MCF 10A (cell line): Measurements from ENCODE around the gene MRPL58. TPM values are rescaled to one million over a fixed set of nuclear protein-coding genes. Genes with fewer than 3 reads are reported as not detected.
"Not testable (repeated sequence)": the region's sequence is repeated elsewhere in the genome, so short reads cannot be mapped to it uniquely, and the experiment has no call there.

ENCODE experiments used
- BruUV-seq: library from RNA; stranded (reverse); fragments of 400-500 nt; replicated peaks from 2 replicates; lab custom pipeline; 2021; lab: Mats Ljungman, UMichigan
- CTCF ChIA-PET: fragments of 300-600 bp; sonication (Branson Sonifier 250); formaldehyde crosslinking; extraction: SDS; loops from one replicate; lab custom pipeline; 2021; ENCODE audit warnings: antibody characterized with exemption, inconsistent platforms; lab: Yijun Ruan, JAX
- POLR2A ChIA-PET: fragments of 300-600, 350-650 bp; sonication (Branson Sonifier 250); formaldehyde crosslinking; extraction: SDS; loops from one replicate; lab custom pipeline; 2020; ENCODE audit warnings: antibody characterized with exemption, inconsistent platforms; lab: Yijun Ruan, JAX
- DNase-seq: peaks from one replicate; pipeline ENCODE4 v3.0.0-alpha.2; 2018; ENCODE audit not compliant: unreplicated experiment
- H3K27ac Mint-ChIP-seq: one replicate; pipeline ENCODE4 v1.8.0; 2022; ENCODE audit warnings: mild to moderate bottlenecking, low read depth, mixed read lengths; ENCODE audit not compliant: unreplicated experiment
- H3K27me3 Mint-ChIP-seq: one replicate; pipeline ENCODE4 v1.8.0; 2022; ENCODE audit warnings: mixed read lengths; ENCODE audit not compliant: insufficient read depth, unreplicated experiment
- H3K36me3 Mint-ChIP-seq: one replicate; pipeline ENCODE4 v1.8.0; 2022; ENCODE audit warnings: mild to moderate bottlenecking, moderate library complexity, mixed read lengths; ENCODE audit not compliant: insufficient read depth, unreplicated experiment
- H3K4me1 Mint-ChIP-seq: one replicate; pipeline ENCODE4 v1.8.0; 2022; ENCODE audit warnings: mixed read lengths; ENCODE audit not compliant: insufficient read depth, unreplicated experiment
- H3K4me3 Mint-ChIP-seq: one replicate; pipeline ENCODE4 v1.8.0; 2022; ENCODE audit warnings: mild to moderate bottlenecking, moderate library complexity, mixed read lengths; ENCODE audit not compliant: unreplicated experiment
- H3K9me3 Mint-ChIP-seq: one replicate; pipeline ENCODE4 v1.8.0; 2022; ENCODE audit warnings: mixed read lengths; ENCODE audit not compliant: unreplicated experiment
- intact Hi-C: fragments of 100-400 bp; cut with micrococcal nuclease; formaldehyde crosslinking; loops from 2 replicates; pipeline ENCODE4 v1.14.1; 2022
- total RNA-seq: library from RNA; stranded (reverse); gene quantifications from 2 replicates; pipeline ENCODE4 v1.2.3, GENCODE V29; 2022
- TF ChIP-seq, protein P1 (sequence below): fragments of 200-600 bp; IDR thresholded peaks from one replicate; pipeline ENCODE4 v1.8.0; 2022; ENCODE audit warnings: antibody characterized with exemption, mild to moderate bottlenecking; ENCODE audit not compliant: unreplicated experiment

Gene MRPL58
- total RNA-seq, 1 experiment from 2014 or later = 71.2 TPM

DNA sequence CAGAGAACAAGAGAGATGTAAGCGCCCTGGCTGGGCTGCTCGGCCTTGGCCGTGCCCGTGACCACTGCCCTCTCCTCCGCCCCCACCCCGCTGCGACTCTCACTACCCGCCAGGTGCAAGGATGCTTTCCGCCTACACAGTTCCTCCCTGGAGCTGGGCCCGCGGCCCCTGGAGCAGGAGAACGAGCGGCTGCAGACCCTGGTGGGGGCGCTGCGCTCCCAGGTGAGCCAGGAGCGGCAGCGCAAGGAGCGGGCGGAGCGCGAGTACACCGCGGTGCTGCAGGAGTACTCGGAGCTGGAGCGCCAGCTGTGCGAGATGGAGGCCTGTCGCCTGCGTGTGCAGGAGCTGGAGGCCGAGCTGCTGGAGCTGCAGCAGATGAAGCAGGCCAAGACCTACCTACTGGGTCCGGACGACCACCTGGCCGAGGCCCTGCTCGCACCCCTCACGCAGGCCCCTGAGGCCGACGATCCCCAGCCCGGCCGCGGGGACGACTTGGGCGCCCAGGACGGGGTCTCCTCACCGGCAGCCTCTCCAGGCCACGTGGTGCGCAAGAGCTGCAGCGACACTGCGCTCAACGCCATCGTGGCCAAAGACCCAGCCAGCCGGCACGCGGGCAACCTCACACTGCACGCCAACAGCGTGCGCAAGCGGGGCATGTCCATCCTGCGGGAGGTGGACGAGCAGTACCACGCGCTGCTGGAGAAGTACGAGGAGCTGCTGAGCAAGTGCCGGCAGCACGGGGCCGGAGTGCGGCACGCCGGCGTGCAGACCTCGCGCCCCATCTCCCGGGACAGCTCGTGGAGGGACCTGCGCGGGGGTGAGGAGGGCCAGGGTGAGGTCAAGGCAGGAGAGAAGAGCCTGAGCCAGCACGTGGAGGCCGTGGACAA, 9.2 kb upstream of the MRPL58 start:
- peaks cover 16% of the 10 kb centered on the region for H3K36me3 Mint-ChIP-seq
- no peaks in the 10 kb centered on the region for H3K4me1 Mint-ChIP-seq
- POLR2A ChIA-PET = interaction anchor here (0.7 to 6.2 kb wide), 3 partner anchors 9 to 66 kb away, joined by 3 to 27 read pairs (median 8); partner anchors contain the start of genes CDR2L and MRPL58
- no TSS peak for BruUV-seq
- TF ChIP-seq, protein P1, sequence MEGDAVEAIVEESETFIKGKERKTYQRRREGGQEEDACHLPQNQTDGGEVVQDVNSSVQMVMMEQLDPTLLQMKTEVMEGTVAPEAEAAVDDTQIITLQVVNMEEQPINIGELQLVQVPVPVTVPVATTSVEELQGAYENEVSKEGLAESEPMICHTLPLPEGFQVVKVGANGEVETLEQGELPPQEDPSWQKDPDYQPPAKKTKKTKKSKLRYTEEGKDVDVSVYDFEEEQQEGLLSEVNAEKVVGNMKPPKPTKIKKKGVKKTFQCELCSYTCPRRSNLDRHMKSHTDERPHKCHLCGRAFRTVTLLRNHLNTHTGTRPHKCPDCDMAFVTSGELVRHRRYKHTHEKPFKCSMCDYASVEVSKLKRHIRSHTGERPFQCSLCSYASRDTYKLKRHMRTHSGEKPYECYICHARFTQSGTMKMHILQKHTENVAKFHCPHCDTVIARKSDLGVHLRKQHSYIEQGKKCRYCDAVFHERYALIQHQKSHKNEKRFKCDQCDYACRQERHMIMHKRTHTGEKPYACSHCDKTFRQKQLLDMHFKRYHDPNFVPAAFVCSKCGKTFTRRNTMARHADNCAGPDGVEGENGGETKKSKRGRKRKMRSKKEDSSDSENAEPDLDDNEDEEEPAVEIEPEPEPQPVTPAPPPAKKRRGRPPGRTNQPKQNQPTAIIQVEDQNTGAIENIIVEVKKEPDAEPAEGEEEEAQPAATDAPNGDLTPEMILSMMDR = no peak
- no peaks in the 10 kb centered on the region for H3K9me3 Mint-ChIP-seq
- H3K27ac Mint-ChIP-seq = no peak overlapping the region
- CTCF ChIA-PET = interaction anchor here (0.6 to 1.0 kb wide), 4 partner anchors 15 to 198 kb away, joined by 4 read pairs; no protein-coding TSS in a partner anchor
- no peak for DNase-seq
- no peak overlapping the region for H3K4me3 Mint-ChIP-seq
- no peaks in the 10 kb centered on the region for H3K27me3 Mint-ChIP-seq
- intact Hi-C loops = no loop called here

DNA sequence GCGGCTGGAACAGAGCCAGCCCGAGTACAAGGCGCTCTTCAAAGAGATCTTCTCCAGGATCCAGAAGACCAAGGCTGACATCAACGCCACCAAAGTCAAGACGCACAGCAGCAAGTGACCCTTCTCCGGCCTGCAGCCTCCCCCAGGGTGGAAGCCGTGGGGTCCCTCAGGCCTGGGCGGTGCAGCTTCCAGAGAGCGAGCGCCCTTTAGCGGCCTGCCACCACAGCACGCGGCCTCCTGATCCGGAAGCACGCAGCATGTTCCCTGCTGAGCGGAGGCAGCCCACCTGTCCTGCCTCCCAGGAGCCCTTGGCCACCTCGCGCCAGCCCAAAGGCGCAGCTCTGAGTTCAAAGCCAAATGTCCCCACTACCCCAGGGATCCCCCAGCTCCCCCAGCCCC, 8.5 kb upstream of the MRPL58 start:
- DNase-seq = no peak
- H3K4me3 Mint-ChIP-seq = no peak overlapping the region
- H3K4me1 Mint-ChIP-seq = no peaks in the 10 kb centered on the region
- peaks cover 16% of the 10 kb centered on the region for H3K36me3 Mint-ChIP-seq
- POLR2A ChIA-PET = interaction anchor here (0.7 to 6.2 kb wide), 2 partner anchors 9 to 67 kb away, joined by 3 to 27 read pairs; partner anchors contain the start of gene MRPL58
- CTCF ChIA-PET = interaction anchor here (0.6 to 1.0 kb wide), 4 partner anchors 30 to 198 kb away, joined by 3 to 4 read pairs (median 4); no protein-coding TSS in a partner anchor
- TF ChIP-seq, protein P1 = no peak
- H3K27ac Mint-ChIP-seq = no peak overlapping the region
- H3K27me3 Mint-ChIP-seq = no peaks in the 10 kb centered on the region
- intact Hi-C loops = no loop called here
- BruUV-seq = no TSS peak
- no peaks in the 10 kb centered on the region for H3K9me3 Mint-ChIP-seq

DNA sequence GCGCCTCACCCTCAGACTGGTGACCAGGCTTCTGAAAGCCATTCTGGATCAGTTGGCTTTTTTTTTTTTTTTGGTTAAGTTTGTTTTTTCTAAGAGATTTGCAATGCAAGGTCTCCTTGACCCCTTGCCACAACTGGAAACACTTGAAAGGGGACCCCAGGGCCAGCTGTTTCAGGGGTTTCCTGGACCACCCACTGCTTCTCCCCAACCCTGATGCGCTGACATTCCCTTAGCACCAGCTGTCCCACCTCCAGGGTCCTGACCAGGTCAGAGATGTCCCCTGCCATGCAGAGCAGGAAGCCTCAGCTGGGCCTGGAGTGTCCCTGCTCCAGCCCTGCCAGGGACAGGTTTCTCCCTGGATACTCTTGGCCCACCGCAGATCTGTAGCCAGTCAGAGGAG, 8.1 kb upstream of the MRPL58 start:
- Mint-ChIP-seq H3K4me1 (no peaks in the 10 kb centered on the region), H3K9me3 (no peaks in the 10 kb centered on the region), H3K27me3 (no peaks in the 10 kb centered on the region), H3K36me3 (peaks cover 16% of the 10 kb centered on the region), H3K4me3 (no peak overlapping the region), H3K27ac (no peak overlapping the region)
- POLR2A ChIA-PET = interaction anchor here (10.9 kb wide), 1 partner anchor 13 kb away, joined by 228 read pairs; the partner anchor contains the start of gene CDR2L
- DNase-seq = no peak
- no TSS peak for BruUV-seq
- TF ChIP-seq, protein P1 = no peak
- intact Hi-C loops = no loop called here
- CTCF ChIA-PET = interaction anchor here (0.6 to 1.0 kb wide), 4 partner anchors 31 to 1366 kb away, joined by 3 to 4 read pairs (median 4); no protein-coding TSS in a partner anchor

DNA sequence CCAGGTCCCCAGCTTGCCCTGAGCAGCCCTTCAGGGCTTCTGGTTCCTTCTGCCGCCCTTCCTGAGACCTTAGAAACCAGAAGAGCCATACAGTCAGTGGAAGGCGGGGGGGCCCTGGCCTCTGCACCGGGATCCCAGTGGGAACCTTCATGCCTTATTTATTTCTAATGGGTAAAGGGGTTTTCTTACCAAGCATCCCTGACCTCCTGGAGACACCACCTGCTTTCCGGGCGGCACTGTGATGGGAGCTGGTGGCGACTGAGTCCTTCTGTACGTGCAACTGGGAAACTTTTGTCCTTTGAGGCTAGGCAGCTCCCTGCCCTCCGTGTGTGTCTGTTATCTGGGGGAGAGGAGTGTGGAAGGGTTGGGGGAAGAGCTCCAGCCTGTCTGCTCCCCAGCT, 7.2 kb upstream of the MRPL58 start:
- Mint-ChIP-seq H3K4me1 (no peaks in the 10 kb centered on the region), H3K27ac (no peak overlapping the region), H3K27me3 (no peaks in the 10 kb centered on the region), H3K36me3 (peaks cover 16% of the 10 kb centered on the region), H3K9me3 (no peaks in the 10 kb centered on the region), H3K4me3 (no peak overlapping the region)
- ChIA-PET CTCF (interaction anchor here (0.6 to 2.8 kb wide), 2 partner anchors 44 to 57 kb away, joined by 3 to 16 read pairs; no protein-coding TSS in a partner anchor), POLR2A (interaction anchor here (10.9 kb wide), 1 partner anchor 13 kb away, joined by 228 read pairs; the partner anchor contains the start of gene CDR2L)
- TF ChIP-seq, protein P1 = no peak
- intact Hi-C loops = no loop called here
- no peak for DNase-seq
- no TSS peak for BruUV-seq

DNA sequence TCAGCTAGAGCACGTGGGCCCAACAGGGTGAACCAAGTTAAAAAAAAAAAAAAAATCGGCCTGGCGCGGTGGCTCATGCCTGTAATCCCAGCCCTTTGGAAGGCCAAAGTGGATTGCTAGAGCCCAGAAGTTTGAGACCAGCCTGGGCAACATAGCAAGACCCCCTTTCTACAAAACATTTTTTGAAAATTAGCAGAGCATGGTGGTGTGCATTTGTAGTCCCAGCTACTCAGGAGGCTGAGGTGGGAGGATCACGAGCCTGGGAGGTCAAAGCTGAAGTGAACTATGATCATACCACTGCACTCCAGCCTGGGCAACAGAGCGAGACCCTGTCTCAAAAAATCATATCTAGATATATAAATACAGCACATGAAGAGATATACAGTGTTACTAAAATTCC, 6.4 kb upstream of the MRPL58 start:
- not testable (repeated sequence) for DNase-seq, H3K9me3 Mint-ChIP-seq, H3K27ac Mint-ChIP-seq, BruUV-seq, H3K27me3 Mint-ChIP-seq, H3K4me3 Mint-ChIP-seq, H3K4me1 Mint-ChIP-seq
- intact Hi-C loops = loop anchor here (1.0 kb wide), 1 partner anchor 45 kb away; no protein-coding TSS in a partner anchor
- ChIA-PET CTCF (interaction anchor here (0.6 to 2.8 kb wide), 6 partner anchors 25 to 371 kb away, joined by 3 to 16 read pairs (median 3); no protein-coding TSS in a partner anchor), POLR2A (interaction anchor here (10.9 kb wide), 1 partner anchor 14 kb away, joined by 228 read pairs; the partner anchor contains the start of gene CDR2L)
- peaks cover 16% of the 10 kb centered on the region for H3K36me3 Mint-ChIP-seq
